GM21786 (cell line): ENCODE data around the gene MRPS7.
"Not testable (repeated sequence)": the region's sequence is repeated elsewhere in the genome, so short reads cannot be mapped to it uniquely, and the experiment has no call there.

Experiments used
- ATAC-seq: cut with Tn5 transposase; IDR thresholded peaks from one replicate; pipeline ENCODE4 v1.9.1; 2021; ENCODE audit not compliant: unreplicated experiment

The MRPS7 gene

GRCh38 chr17:75242461-75243042, 19.1 kb upstream of the MRPS7 start:
- ATAC-seq: no peak

GRCh38 chr17:75244133-75244866, 17.4 kb upstream of the MRPS7 start:
- ATAC-seq: no peak

- ATAC-seq: no peak
Observed at GRCh38 chr17:75245011-75245410, 16.7 kb upstream of the MRPS7 start.

- no peak for ATAC-seq
Observed at GRCh38 chr17:75246404-75246803, 15.3 kb upstream of the MRPS7 start.

- no peak for ATAC-seq
Observed at GRCh38 chr17:75249564-75249963, 12.1 kb upstream of the MRPS7 start.

- ATAC-seq: peak; percentile 92
Observed at GRCh38 chr17:75250009-75250471, 11.6 kb upstream of the MRPS7 start.

GRCh38 chr17:75252039-75252816, 9.5 kb upstream of the MRPS7 start:
- ATAC-seq: no peak

- ATAC-seq: not testable (repeated sequence)
Observed at GRCh38 chr17:75255954-75256698, 5.6 kb upstream of the MRPS7 start.

- ATAC-seq: not testable (repeated sequence)
Observed at GRCh38 chr17:75257228-75257627, 4.5 kb upstream of the MRPS7 start.

GRCh38 chr17:75260641-75261335, 891 bp upstream of the MRPS7 start:
- ATAC-seq: no peak

- no peak for ATAC-seq
Observed at GRCh38 chr17:75262112-75262606, 480 bp downstream of the MRPS7 start.

GRCh38 chr17:75263055-75263454, 1.4 kb downstream of the MRPS7 start:
- no peak for ATAC-seq

GRCh38 chr17:75265614-75266315, 4.1 kb downstream of the MRPS7 start:
- no peak for ATAC-seq

- no peak for ATAC-seq
Observed at GRCh38 chr17:75266316-75267152, 4.9 kb downstream of the MRPS7 start.

GRCh38 chr17:75267153-75267410, 5.4 kb downstream of the MRPS7 start:
- ATAC-seq: no peak

- no peak for ATAC-seq
Observed at GRCh38 chr17:75267411-75268232, 5.9 kb downstream of the MRPS7 start.

- no peak for ATAC-seq
Observed at GRCh38 chr17:75269844-75270217, 8.2 kb downstream of the MRPS7 start.

GRCh38 chr17:75270218-75270965, 8.7 kb downstream of the MRPS7 start:
- ATAC-seq: peak; percentile 39
